Left cardiac atrium (tissue), 4 donors: Measurements from ENCODE around the gene ADAMTS5. TPM values are rescaled to one million over a fixed set of nuclear protein-coding genes. Genes with fewer than 3 reads are reported as not detected.
A peak's percentile ranks its signal among the peaks of the same experiment; 100 is the strongest.

Source experiments
- ATAC-seq, 2 donors: fragments of 200-7000 bp; cut with Tn5 transposase; one replicate each; pipeline ENCODE4 v1.9.1; 2020; ENCODE audit warnings: mild to moderate bottlenecking in 2 of 2, moderate library complexity in 2 of 2
- DNase-seq: peaks from one replicate; pipeline ENCODE4 v3.0.0-alpha.2; 2020
- intact Hi-C, 2 donors: fragments of 100-400 bp; cut with DNase I; formaldehyde crosslinking; loops; one replicate each; pipeline versions ENCODE4 v1.14.1 to v1.15.1; 2022 to 2023
- microRNA-seq, 2 donors: library from miRNA; unstranded; fragments of <30 nt; microRNA quantifications; one replicate each; pipeline ENCODE4 v1.2.0, GENCODE V29; 2020
- total RNA-seq, 2 donors: library from RNA; stranded (reverse); fragmentation: NEBNext Ultra II Directional; extraction: Animal tissue kit (Norgen Biotek cat#: 25700); gene quantifications; one replicate each; pipeline ENCODE4 v1.2.1, GENCODE V29; 2021
- donor health status: DM: no; HTN: yes; CAD: no.
- donor health status: DM: no; HTN: yes; CAD: no; lungs with severe emphysema.
- donor health status: DM: yes; HTN: yes; CAD: no.
- donor health status: Dilated cardiomyopathy.

Gene ADAMTS5
- total RNA-seq, 2 donors from 2014 or later, result 7.2 to 7.9 TPM

- intact Hi-C loops, result no loop called here
- no peak for DNase-seq
- no peak for ATAC-seq
These were observed 54.4 kb downstream of the ADAMTS5 start for GRCh38 chr21:26912466-26912865.

DNA sequence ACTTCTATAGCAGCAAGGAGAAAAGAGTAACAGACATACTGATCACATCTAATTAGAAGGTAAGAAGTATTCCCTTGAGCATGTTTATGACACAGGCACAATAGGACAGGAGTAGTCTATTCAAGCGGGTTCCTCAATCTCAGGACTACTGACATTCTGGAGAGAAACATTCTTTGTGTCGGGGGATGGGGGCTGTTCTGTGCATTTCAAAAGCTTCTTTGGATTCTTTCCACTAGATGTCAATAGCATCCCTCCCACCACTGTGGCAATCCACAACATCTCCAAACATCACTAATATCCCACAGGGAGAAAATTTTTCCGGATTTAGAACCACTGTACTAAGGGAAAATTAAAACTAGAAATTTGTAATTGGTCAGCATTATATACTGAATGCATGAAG lies 56.9 kb downstream of the ADAMTS5 start:
- intact Hi-C loops, result no loop called here
- DNase-seq (no peak), ATAC-seq (no peak)

- DNase-seq, result no peak
- intact Hi-C loops, result no loop called here
- ATAC-seq, result no peak
These were observed 65.9 kb downstream of the ADAMTS5 start for GRCh38 chr21:26900980-26901379.

- DNase-seq (no peak), ATAC-seq (no peak)
- intact Hi-C loops, result no loop called here
These were observed 74.7 kb downstream of the ADAMTS5 start for GRCh38 chr21:26892151-26892550.

- ATAC-seq (no peak), DNase-seq (no peak)
- intact Hi-C loops, result no loop called here
These were observed 78.0 kb downstream of the ADAMTS5 start for GRCh38 chr21:26888931-26889330.

DNA sequence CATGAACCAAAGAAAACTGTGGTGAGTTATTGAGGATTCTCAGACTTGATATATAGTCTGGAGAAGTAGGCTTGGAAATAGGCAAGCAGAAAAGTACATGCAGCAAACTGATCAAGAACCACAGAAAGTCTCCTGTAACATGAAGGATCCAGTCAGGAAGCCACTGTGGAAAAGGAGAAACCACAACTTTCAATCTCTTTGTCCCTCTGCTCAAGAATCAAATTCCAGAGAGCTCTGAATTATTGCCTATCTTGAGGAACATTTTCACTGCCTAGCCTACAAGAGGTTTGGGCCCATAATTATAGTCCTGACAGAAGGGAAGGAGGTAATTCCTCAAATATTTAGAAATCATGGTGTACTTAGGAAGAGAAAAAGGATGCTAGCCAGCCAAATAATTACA lies 78.6 kb downstream of the ADAMTS5 start:
- intact Hi-C loops, result no loop called here
- ATAC-seq (no peak), DNase-seq (no peak)

- intact Hi-C loops, result no loop called here
- ATAC-seq, result peak in 1 of 2 donors; percentile 49
- DNase-seq, result no peak
These were observed 79.6 kb downstream of the ADAMTS5 start for GRCh38 chr21:26887251-26887650.

DNA sequence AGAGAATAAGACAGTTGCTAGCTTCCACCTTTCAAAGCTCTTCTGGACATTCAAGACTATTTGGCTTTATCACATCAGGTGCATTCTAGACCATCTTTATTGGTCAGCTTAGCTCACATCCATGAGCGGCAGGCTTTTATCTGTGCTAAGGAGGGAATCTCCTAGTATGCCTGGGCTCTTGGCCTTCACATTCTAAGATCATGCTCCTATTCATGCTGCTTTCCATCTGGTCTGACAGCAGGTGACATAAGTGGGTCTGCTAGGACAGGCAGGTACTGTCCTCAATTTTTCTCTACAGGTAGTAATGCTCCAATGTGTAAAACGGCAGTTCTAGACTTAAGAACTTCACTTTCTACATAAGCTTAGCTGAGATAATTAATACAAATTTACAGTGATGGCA lies 82.5 kb downstream of the ADAMTS5 start:
- intact Hi-C loops, result no loop called here
- no peak for DNase-seq
- no peak for ATAC-seq

- intact Hi-C loops, result no loop called here
- ATAC-seq, result peak in 1 of 2 donors; percentile 77
- DNase-seq, result no peak
These were observed 83.1 kb downstream of the ADAMTS5 start for GRCh38 chr21:26883768-26884167.

GRCh38 chr21:26881504-26882228 lies 85.2 kb downstream of the ADAMTS5 start:
- intact Hi-C loops, result no loop called here
- no peak for ATAC-seq
- DNase-seq, result no peak

- DNase-seq (no peak), ATAC-seq (no peak)
- intact Hi-C loops, result no loop called here
These were observed 89.9 kb downstream of the ADAMTS5 start for GRCh38 chr21:26877018-26877417.

- ATAC-seq (no peak), DNase-seq (no peak)
These were observed 92.5 kb downstream of the ADAMTS5 start for GRCh38 chr21:26874347-26874746.

More at GRCh38 chr21:26874347-26874746, 92.5 kb downstream of the ADAMTS5 start:
- intact Hi-C loops, result no loop called here

Small RNAs within 50 kb of the gene (microRNA-seq; reads per million reads assigned to microRNA genes)
- gene MIR4759, result 0 reads per million in 2 donors

Other genes starting within 250 kb of the ADAMTS5 start
- 100 to 1,000 TPM; 139 to 143 TPM for gene ADAMTS1, start 121.7 kb downstream of the ADAMTS5 start, total RNA-seq